GM23338 (cell line): ENCODE results near the gene RBM14. TPM values are rescaled to one million over a fixed set of nuclear protein-coding genes. Genes with fewer than 3 reads are reported as not detected.
"Not testable (repeated sequence)": the region's sequence is repeated elsewhere in the genome, so short reads cannot be mapped to it uniquely, and the experiment has no call there.

Experiments used
- ATAC-seq: fragments of 200-7000 bp; cut with Tn5 transposase; 3 replicates; pipeline ENCODE4 v1.9.1; 2020
- DNase-seq: peaks from one replicate; pipeline ENCODE4 v3.0.0-alpha.2; 2015; ENCODE audit warnings: low spot score
- H2AFZ ChIP-seq: fragments of 200-600 bp; sonication (generic); 2 replicates; pipeline ENCODE4 v1.8.0; 2016; ENCODE audit warnings: antibody characterized with exemption, mild to moderate bottlenecking, moderate library complexity
- H3F3A ChIP-seq: fragments of 200-600 bp; sonication (generic); replicated peaks from 2 replicates; pipeline ENCODE4 v1.8.0; 2017; ENCODE audit warnings: antibody characterized with exemption, mixed run types, low read depth
- H3K27ac ChIP-seq: fragments of 200-600 bp; sonication (generic); 2 replicates; pipeline ENCODE4 v1.6.1; 2016; ENCODE audit warnings: low read depth
- H3K27me3 ChIP-seq: fragments of 200-600 bp; sonication (generic); 2 replicates; pipeline ENCODE4 v1.8.0; 2016; ENCODE audit warnings: mild to moderate bottlenecking, mixed run types, moderate library complexity; ENCODE audit not compliant: insufficient read depth
- H3K36me3 ChIP-seq: fragments of 200-600 bp; sonication (generic); 2 replicates; pipeline ENCODE4 v1.8.0; 2016; ENCODE audit warnings: mild to moderate bottlenecking; ENCODE audit not compliant: insufficient read depth
- H3K4me1 ChIP-seq: fragments of 200-600 bp; sonication (generic); 2 replicates; pipeline ENCODE4 v1.8.0; 2016; ENCODE audit warnings: mild to moderate bottlenecking, moderate library complexity; ENCODE audit not compliant: insufficient read depth
- H3K4me2 ChIP-seq: fragments of 200-600 bp; sonication (generic); 2 replicates; pipeline ENCODE4 v1.7.1; 2017; ENCODE audit warnings: mixed run types
- H3K4me3 ChIP-seq: fragments of 200-600 bp; sonication (generic); 2 replicates; pipeline ENCODE4 v1.6.1; 2016; ENCODE audit warnings: mixed run types
- H3K79me2 ChIP-seq: fragments of 200-600 bp; sonication (generic); replicated peaks from 2 replicates; pipeline ENCODE4 v1.8.0; 2017; ENCODE audit warnings: mild to moderate bottlenecking; ENCODE audit not compliant: insufficient read depth
- H3K9me2 ChIP-seq: fragments of 200-600 bp; sonication (generic); 2 replicates; pipeline ENCODE4 v1.8.0; 2017; ENCODE audit not compliant: insufficient read depth
- H4K20me1 ChIP-seq: fragments of 200-600 bp; sonication (generic); replicated peaks from 2 replicates; pipeline ENCODE4 v1.8.0; 2017; ENCODE audit warnings: mild to moderate bottlenecking; ENCODE audit not compliant: insufficient read depth
- H3K27ac Mint-ChIP-seq: 2 replicates; pipeline ENCODE4 v1.8.0; 2020; ENCODE audit warnings: inconsistent platforms, mild to moderate bottlenecking, moderate library complexity, mixed read lengths
- H3K27me3 Mint-ChIP-seq: 3 replicates; pipeline ENCODE4 v1.8.0; 2022; ENCODE audit warnings: low read depth, mild to moderate bottlenecking, moderate library complexity, mixed read lengths, inconsistent platforms; ENCODE audit not compliant: insufficient read depth, poor library complexity
- H3K36me3 Mint-ChIP-seq: 3 replicates; pipeline ENCODE4 v1.8.0; 2021; ENCODE audit warnings: low read depth, mild to moderate bottlenecking, inconsistent platforms, moderate library complexity, mixed read lengths
- H3K4me1 Mint-ChIP-seq: 3 replicates; pipeline ENCODE4 v1.8.0; 2020; ENCODE audit warnings: mild to moderate bottlenecking, inconsistent platforms, mixed read lengths
- H3K4me3 Mint-ChIP-seq: 3 replicates; pipeline ENCODE4 v1.8.0; 2021; ENCODE audit warnings: moderate library complexity, mild to moderate bottlenecking, inconsistent platforms, mixed read lengths
- H3K9me3 Mint-ChIP-seq: 3 replicates; pipeline ENCODE4 v1.8.0; 2020; ENCODE audit warnings: moderate library complexity, mild to moderate bottlenecking, inconsistent platforms, mixed read lengths
- CREB1 ChIP-seq: fragments of 250-450 bp; sonication (Bioruptor Pico); IDR thresholded peaks from 2 replicates; pipeline ENCODE4 v1.5.0; 2020; ENCODE audit warnings: low read depth, mild to moderate bottlenecking, moderate library complexity
- ETS1 ChIP-seq: IDR thresholded peaks from 2 replicates; pipeline ENCODE4 v1.6.1; 2016; ENCODE audit warnings: antibody characterized with exemption
- EZH2 ChIP-seq: fragments of 200-600 bp; sonication (generic); IDR thresholded peaks from one replicate; pipeline ENCODE4 v1.8.0; 2017; ENCODE audit warnings: antibody characterized with exemption, mild to moderate bottlenecking, low read depth; ENCODE audit not compliant: unreplicated experiment
- EZH2phosphoT487 ChIP-seq: fragments of 200-600 bp; sonication (generic); IDR thresholded peaks from one replicate; pipeline ENCODE4 v1.8.1; 2018; ENCODE audit warnings: antibody characterized with exemption; ENCODE audit not compliant: unreplicated experiment
- JUNB ChIP-seq: IDR thresholded peaks from one replicate; pipeline ENCODE4 v1.6.1; 2016; ENCODE audit warnings: antibody characterized with exemption; ENCODE audit not compliant: unreplicated experiment
- NANOG ChIP-seq: IDR thresholded peaks from 2 replicates; pipeline ENCODE4 v1.6.1; 2016; ENCODE audit warnings: antibody characterized with exemption, borderline replicate concordance
- POLR2AphosphoS5 ChIP-seq: IDR thresholded peaks from 2 replicates; pipeline ENCODE4 v1.6.1; 2016; ENCODE audit warnings: antibody characterized with exemption, low read depth
- REST ChIP-seq: IDR thresholded peaks from one replicate; pipeline ENCODE4 v1.6.1; 2018; ENCODE audit warnings: antibody characterized with exemption; ENCODE audit not compliant: unreplicated experiment
- STAT1 ChIP-seq: IDR thresholded peaks from one replicate; pipeline ENCODE4 v1.6.1; 2016; ENCODE audit warnings: antibody characterized with exemption; ENCODE audit not compliant: unreplicated experiment
- ZNF331 ChIP-seq: fragments of 250-450 bp; sonication (Bioruptor Pico); IDR thresholded peaks from 2 replicates; pipeline ENCODE4 v1.5.0; 2020; ENCODE audit warnings: low read depth, mild to moderate bottlenecking, moderate library complexity
- ZNF462 ChIP-seq: fragments of 250-450 bp; sonication (Bioruptor Pico); IDR thresholded peaks from 2 replicates; pipeline ENCODE4 v1.5.0; 2020; ENCODE audit warnings: mild to moderate bottlenecking, moderate library complexity
- polyA plus RNA-seq: library from polyadenylated mRNA; unstranded; fragments of >200 nt; fragmentation: Nextera tagmentation; extraction: Ambion mirVana; gene quantifications from 2 replicates; pipeline ENCODE4 v1.2.1, GENCODE V29; 2016
- total RNA-seq: library from RNA; depleted of rRNA; stranded (reverse); fragments of >200 nt; shearing (Covaris generic); gene quantifications from 2 replicates; pipeline ENCODE4 v1.2.3, GENCODE V29; 2014

The RBM14 gene
- total and polyA plus RNA-seq, 2 experiments from 2014 or later, result 45.4 to 83.5 TPM

GRCh38 chr11:66639814-66640340 is 23.4 kb downstream of the RBM14 start:
- Mint-ChIP-seq H3K27ac (peak overlapping the region; percentile 100; the same call in 1 of the 2 replicates), H3K4me1 (peaks cover 56% of the 10 kb centered on the region), H3K36me3 (peaks cover 68% of the 10 kb centered on the region), H3K4me3 (peak overlapping the region; percentile 97), H3K27me3 (peaks cover 26% of the 10 kb centered on the region)
- H3K27me3 ChIP-seq, H3K9me3 Mint-ChIP-seq, DNase-seq, H2AFZ ChIP-seq, H3K9me2 ChIP-seq, ATAC-seq: not testable (repeated sequence)
- H4K20me1 ChIP-seq, result peaks cover 58% of the 10 kb centered on the region
- H3K79me2 ChIP-seq, result peaks cover 89% of the 10 kb centered on the region
- H3F3A ChIP-seq, result peaks cover 24% of the 10 kb centered on the region; the same call in 1 of the 2 replicates
- peak overlapping the region; percentile 99 for H3K4me2 ChIP-seq
- H3K4me3 ChIP-seq, result peak overlapping the region; percentile 94
- H3K36me3 ChIP-seq, result peaks cover 49% of the 10 kb centered on the region
- peaks cover 36% of the 10 kb centered on the region for H3K4me1 ChIP-seq
- 0 out of 2 replicates have a peak overlapping the region, but pooled peaks have one; percentile 26 for H3K27ac ChIP-seq

- Histone ChIP-seq H3K9me2 (no peaks in the 10 kb centered on the region), H2AFZ (no peak overlapping the region), H3K79me2 (peaks cover 90% of the 10 kb centered on the region), H3K27me3 (no peaks in the 10 kb centered on the region), H3K36me3 (peaks cover 69% of the 10 kb centered on the region), H3K4me2 (peak overlapping the region; percentile 99), H4K20me1 (peaks cover 75% of the 10 kb centered on the region), H3K4me3 (peak overlapping the region; percentile 94), H3K27ac (0 out of 2 replicates have a peak overlapping the region, but pooled peaks have one; percentile 8), H3K4me1 (peaks cover 36% of the 10 kb centered on the region), H3F3A (peaks cover 28% of the 10 kb centered on the region)
- Mint-ChIP-seq H3K27ac (no peak overlapping the region), H3K27me3 (peaks cover 24% of the 10 kb centered on the region), H3K36me3 (peaks cover 83% of the 10 kb centered on the region), H3K4me1 (peaks cover 64% of the 10 kb centered on the region), H3K4me3 (peak overlapping the region; percentile 97), H3K9me3 (peaks cover 4% of the 10 kb centered on the region; the same call in 1 of the 3 replicates)
- ATAC-seq (no peak), DNase-seq (no peak)
- no peak for TF ChIP-seq ZNF462
- TF ChIP-seq ETS1, result no peak
- no peak for TF ChIP-seq STAT1
- TF ChIP-seq JUNB, result no peak
- no peak for TF ChIP-seq ZNF331
- TF ChIP-seq EZH2, result no peak
- TF ChIP-seq POLR2AphosphoS5, result no peak
- no peak for TF ChIP-seq EZH2phosphoT487
- no peak for TF ChIP-seq NANOG
- TF ChIP-seq REST, result no peak
- TF ChIP-seq CREB1, result no peak
Measured at GRCh38 chr11:66641834-66642233, 25.4 kb downstream of the RBM14 start.
